CD8-positive, alpha-beta memory T cell (primary cell): ENCODE measurements around the gene ZNF407. TPM values are rescaled to one million over a fixed set of nuclear protein-coding genes. Genes with fewer than 3 reads are reported as not detected.

Source experiments
- CTCF ChIA-PET: fragments of 350-600 bp; sonication (Branson Sonifier 250); formaldehyde crosslinking; loops from one replicate; lab custom pipeline; 2021; ENCODE audit warnings: antibody characterized with exemption; lab: Charles Lee
- POLR2A ChIA-PET: fragments of 350-600 bp; sonication (Branson Sonifier 250); formaldehyde crosslinking; loops from one replicate; lab custom pipeline; 2021; ENCODE audit warnings: antibody characterized with exemption; lab: Charles Lee
- DNase-seq, 5 donors: peaks; one replicate each; pipeline versions ENCODE4 v3.0.0 to v3.0.0-alpha.2; 2020 to 2022; ENCODE audit warnings: mixed read lengths in 1 of 5
- H3K27ac ChIP-seq: one replicate; pipeline ENCODE4 v1.7.0; 2013; ENCODE audit warnings: low read depth, mild to moderate bottlenecking, low read length, moderate library complexity
- H3K27me3 ChIP-seq: 2 replicates; pipeline ENCODE4 v1.7.0; 2013; ENCODE audit warnings: low read length, mild to moderate bottlenecking; ENCODE audit not compliant: insufficient read depth, poor library complexity, severe bottlenecking
- H3K36me3 ChIP-seq: 2 replicates; pipeline ENCODE4 v1.7.0; 2013; ENCODE audit warnings: mild to moderate bottlenecking, low read length, moderate library complexity; ENCODE audit not compliant: insufficient read depth
- H3K4me1 ChIP-seq: 2 replicates; pipeline ENCODE4 v1.7.0; 2013; ENCODE audit warnings: mild to moderate bottlenecking, low read length, moderate library complexity; ENCODE audit not compliant: insufficient read depth
- H3K4me3 ChIP-seq: 2 replicates; pipeline ENCODE4 v1.7.0; 2013; ENCODE audit warnings: mild to moderate bottlenecking, low read length
- H3K9me3 ChIP-seq: 2 replicates; pipeline ENCODE4 v1.7.0; 2013; ENCODE audit warnings: mild to moderate bottlenecking, low read length
- H3K27ac Mint-ChIP-seq, 8 donors: one replicate each; pipeline ENCODE4 v1.8.0; 2020 to 2021; ENCODE audit warnings: mixed read lengths in 8 of 8, mild to moderate bottlenecking in 6 of 8, inconsistent platforms in 3 of 8, moderate library complexity in 3 of 8
- H3K27me3 Mint-ChIP-seq, 2 donors: one replicate each; pipeline ENCODE4 v1.8.0; 2020 to 2021; ENCODE audit warnings: mixed read lengths in 2 of 2, mild to moderate bottlenecking in 1 of 2, moderate library complexity in 1 of 2
- H3K36me3 Mint-ChIP-seq, 3 donors: one replicate each; pipeline ENCODE4 v1.8.0; 2020 to 2021; ENCODE audit warnings: mixed read lengths in 3 of 3, inconsistent platforms in 1 of 3, mild to moderate bottlenecking in 1 of 3
- H3K4me1 Mint-ChIP-seq, 3 donors: one replicate each; pipeline ENCODE4 v1.8.0; 2020 to 2021; ENCODE audit warnings: mixed read lengths in 3 of 3, inconsistent platforms in 1 of 3, mild to moderate bottlenecking in 1 of 3
- H3K4me3 Mint-ChIP-seq, 7 donors: one replicate each; pipeline ENCODE4 v1.8.0; 2020 to 2021; ENCODE audit warnings: mixed read lengths in 7 of 7, mild to moderate bottlenecking in 6 of 7, moderate library complexity in 4 of 7, inconsistent platforms in 2 of 7
- H3K9me3 Mint-ChIP-seq, 5 donors: one replicate each; pipeline ENCODE4 v1.8.0; 2020 to 2022; ENCODE audit warnings: mixed read lengths in 5 of 5, mild to moderate bottlenecking in 3 of 5, moderate library complexity in 2 of 5, inconsistent platforms in 1 of 5
- polyA plus RNA-seq: library from polyadenylated mRNA; unstranded; fragments of 300-500 nt; fragmentation: Illumina TruSeq; gene quantifications from one replicate; pipeline ENCODE4 v1.2.3, GENCODE V29; 2021
- total RNA-seq, 2 experiments: library from RNA; stranded (reverse); gene quantifications; one replicate each; pipeline ENCODE4 v1.2.3, GENCODE V29; 2021

The ZNF407 gene
- total and polyA plus RNA-seq, 3 experiments from 2014 or later: 4.1 to 15.5 (median 14.9) TPM

DNA sequence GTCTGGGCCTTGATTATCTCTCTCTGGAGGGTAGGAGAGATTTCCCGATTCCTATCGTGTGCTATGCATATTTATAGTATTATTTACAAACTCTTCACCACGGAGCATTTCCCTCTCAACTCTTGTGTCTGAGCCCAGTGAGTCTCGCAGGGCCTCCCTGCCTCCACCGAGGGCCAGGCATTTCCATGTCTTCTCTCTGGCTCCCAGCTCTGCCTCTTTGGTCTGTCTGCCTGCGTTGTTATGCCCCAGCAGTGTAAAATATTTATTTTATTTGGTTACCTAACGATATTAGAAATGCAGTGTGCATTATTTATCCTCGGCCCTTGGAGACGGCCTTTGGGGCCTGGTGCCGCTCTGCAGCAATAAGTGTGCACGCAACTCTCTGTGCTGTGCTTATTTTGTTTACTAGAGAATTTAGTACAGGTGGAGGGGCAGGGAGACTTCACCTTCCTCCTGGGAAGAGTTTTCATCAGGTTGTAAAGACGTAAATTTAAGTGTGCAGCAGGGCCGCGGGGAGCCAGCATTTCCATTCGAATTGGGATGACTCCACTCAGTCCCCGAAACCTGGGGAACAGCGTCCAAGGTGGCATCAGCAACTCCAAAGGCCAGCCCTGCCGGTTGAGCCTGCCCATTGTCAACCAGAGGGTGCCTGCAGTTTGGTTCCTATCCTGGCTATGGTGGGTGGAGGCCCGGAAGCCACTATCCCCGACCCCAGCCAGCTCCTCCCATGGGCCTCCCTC, 511.1 kb downstream of the ZNF407 start:
- Mint-ChIP-seq H3K4me1 (no peaks in the 10 kb centered on the region), H3K27me3 (peaks cover 2 to 6% of the 10 kb centered on the region in 2 donors), H3K36me3 (no peaks in the 10 kb centered on the region), H3K4me3 (no peak overlapping the region), H3K27ac (no peak overlapping the region), H3K9me3 (no peaks in the 10 kb centered on the region)
- Histone ChIP-seq H3K36me3 (no peaks in the 10 kb centered on the region), H3K27ac (no peak overlapping the region), H3K9me3 (no peaks in the 10 kb centered on the region), H3K4me3 (no peak overlapping the region), H3K4me1 (no peaks in the 10 kb centered on the region), H3K27me3 (no peaks in the 10 kb centered on the region)
- CTCF ChIA-PET: no interaction called here
- DNase-seq: no peak
- POLR2A ChIA-PET: no interaction called here

DNA sequence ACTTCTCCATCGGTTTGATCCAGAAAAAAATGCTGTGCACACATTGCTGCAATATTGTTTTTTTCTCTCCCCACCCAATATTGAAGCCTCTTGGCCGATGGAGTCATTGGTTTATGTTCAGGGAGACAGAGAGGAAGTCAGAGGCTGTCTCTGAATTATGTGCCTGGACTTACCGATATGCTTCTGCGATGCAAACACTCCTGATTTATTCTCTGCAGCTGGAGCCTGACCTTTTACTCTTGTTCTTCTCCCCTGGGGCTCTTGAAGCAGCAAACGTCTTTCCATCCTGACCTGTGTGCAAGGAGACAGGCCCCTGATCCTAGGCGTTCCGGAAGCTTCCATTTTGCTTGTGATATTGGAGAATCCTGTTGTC, 511.6 kb downstream of the ZNF407 start:
- H3K4me3 Mint-ChIP-seq: no peak overlapping the region

DNA sequence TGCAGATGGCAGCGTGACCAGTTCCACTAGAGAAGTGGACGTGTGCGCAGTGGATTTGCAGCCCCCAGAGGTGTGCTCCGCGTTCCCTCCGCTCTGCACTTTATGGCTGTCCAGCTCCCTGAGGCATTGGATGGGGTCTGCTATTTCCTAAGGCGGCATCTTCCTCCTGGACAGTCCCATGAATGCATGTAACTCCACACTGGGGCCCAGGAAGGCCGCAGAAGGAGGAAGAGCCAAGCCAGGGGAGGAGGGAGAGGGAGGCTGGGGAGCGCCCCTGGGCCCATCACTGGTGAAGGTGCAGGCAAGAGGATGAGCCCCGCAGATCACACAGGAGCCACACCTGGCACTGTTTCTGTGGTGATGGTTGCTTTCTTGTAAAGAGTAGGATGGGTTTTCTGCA, 512.1 kb downstream of the ZNF407 start:
- Histone ChIP-seq H3K27me3 (no peaks in the 10 kb centered on the region), H3K36me3 (no peaks in the 10 kb centered on the region), H3K9me3 (no peaks in the 10 kb centered on the region), H3K27ac (no peak overlapping the region), H3K4me1 (no peaks in the 10 kb centered on the region), H3K4me3 (no peak overlapping the region)
- POLR2A ChIA-PET: no interaction called here
- CTCF ChIA-PET: no interaction called here
- Mint-ChIP-seq H3K4me3 (no peak overlapping the region), H3K36me3 (no peaks in the 10 kb centered on the region), H3K9me3 (no peaks in the 10 kb centered on the region), H3K4me1 (no peaks in the 10 kb centered on the region), H3K27ac (no peak overlapping the region), H3K27me3 (peaks cover 2 to 10% of the 10 kb centered on the region in 2 donors)
- no peak for DNase-seq

More for the DNA sequence above, 511.6 kb downstream of the ZNF407 start:
- Histone ChIP-seq H3K4me1 (no peaks in the 10 kb centered on the region), H3K27ac (no peak overlapping the region), H3K36me3 (no peaks in the 10 kb centered on the region), H3K27me3 (no peaks in the 10 kb centered on the region), H3K9me3 (no peaks in the 10 kb centered on the region), H3K4me3 (no peak overlapping the region)
- ChIA-PET POLR2A (no interaction called here), CTCF (no interaction called here)
- Mint-ChIP-seq H3K36me3 (no peaks in the 10 kb centered on the region), H3K4me1 (no peaks in the 10 kb centered on the region), H3K27ac (no peak overlapping the region), H3K27me3 (peaks cover 2 to 8% of the 10 kb centered on the region in 2 donors), H3K9me3 (no peaks in the 10 kb centered on the region)
- DNase-seq: no peak

DNA sequence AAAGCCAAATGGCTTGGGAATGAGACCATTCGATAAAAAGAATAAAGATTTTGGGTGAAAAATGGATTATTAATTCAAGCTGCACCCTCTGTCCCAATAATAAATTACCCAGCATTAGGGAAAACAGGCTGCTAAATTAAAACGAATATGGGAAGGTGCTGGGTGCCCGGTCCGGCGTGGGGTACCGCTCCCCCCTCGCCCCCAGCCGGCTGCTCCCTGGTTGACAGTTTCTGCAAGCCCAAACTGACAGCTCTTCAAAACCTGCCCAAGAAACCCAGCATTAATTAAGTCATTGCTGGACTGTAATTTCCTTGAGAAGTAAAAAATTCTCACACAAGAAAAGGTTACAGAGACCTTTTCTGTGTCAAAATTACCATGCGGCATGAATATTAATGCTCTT, 512.6 kb downstream of the ZNF407 start:
- Histone ChIP-seq H3K27ac (no peak overlapping the region), H3K4me1 (no peaks in the 10 kb centered on the region), H3K4me3 (no peak overlapping the region), H3K36me3 (no peaks in the 10 kb centered on the region), H3K27me3 (no peaks in the 10 kb centered on the region), H3K9me3 (no peaks in the 10 kb centered on the region)
- no peaks in the 10 kb centered on the region for H3K9me3 Mint-ChIP-seq
- H3K36me3 Mint-ChIP-seq: no peaks in the 10 kb centered on the region
- H3K4me3 Mint-ChIP-seq: no peak overlapping the region
- H3K27ac Mint-ChIP-seq: no peak overlapping the region
- POLR2A ChIA-PET: no interaction called here
- H3K4me1 Mint-ChIP-seq: peaks cover 0 to 2% (median 0%) of the 10 kb centered on the region in 3 donors
- H3K27me3 Mint-ChIP-seq: peaks cover under 1 to 13% of the 10 kb centered on the region in 2 donors
- CTCF ChIA-PET: no interaction called here
- DNase-seq: no peak

DNA sequence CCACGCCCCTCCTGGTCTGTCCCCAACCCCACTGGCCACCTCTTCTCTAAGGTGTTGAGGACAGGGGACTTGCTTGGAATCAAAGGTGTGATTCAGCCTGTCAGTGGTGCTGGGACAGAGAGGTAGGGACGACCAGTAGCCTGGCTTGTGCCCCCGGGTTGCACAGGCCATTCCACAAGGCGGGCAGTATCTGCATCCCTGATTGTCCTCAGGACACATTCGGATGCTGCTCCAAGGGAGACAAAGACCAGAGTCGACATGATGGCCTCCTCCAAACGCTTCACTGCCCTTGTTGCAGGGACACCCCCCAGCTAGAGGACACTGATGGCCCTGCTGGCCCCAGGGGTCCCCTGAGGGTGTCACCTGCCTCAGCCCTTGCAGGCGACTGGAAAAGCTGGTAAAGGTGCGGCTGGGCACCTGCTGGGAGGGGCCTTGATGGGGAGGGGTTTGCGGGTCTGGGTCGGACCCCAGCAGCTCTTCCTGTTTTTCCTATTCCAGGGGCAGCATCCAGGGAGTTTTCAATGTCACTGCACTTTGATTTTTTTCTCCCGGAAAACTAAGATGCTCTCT, 513.3 kb downstream of the ZNF407 start:
- Mint-ChIP-seq H3K9me3 (no peaks in the 10 kb centered on the region), H3K27me3 (peaks cover 3 to 19% of the 10 kb centered on the region in 2 donors), H3K27ac (no peak overlapping the region), H3K4me1 (peaks cover 0 to 2% (median 0%) of the 10 kb centered on the region in 3 donors), H3K4me3 (no peak overlapping the region), H3K36me3 (no peaks in the 10 kb centered on the region)
- Histone ChIP-seq H3K4me3 (no peak overlapping the region), H3K4me1 (no peaks in the 10 kb centered on the region), H3K9me3 (no peaks in the 10 kb centered on the region), H3K27ac (no peak overlapping the region), H3K36me3 (no peaks in the 10 kb centered on the region), H3K27me3 (no peaks in the 10 kb centered on the region)
- DNase-seq: no peak
- CTCF ChIA-PET: no interaction called here
- POLR2A ChIA-PET: no interaction called here

DNA sequence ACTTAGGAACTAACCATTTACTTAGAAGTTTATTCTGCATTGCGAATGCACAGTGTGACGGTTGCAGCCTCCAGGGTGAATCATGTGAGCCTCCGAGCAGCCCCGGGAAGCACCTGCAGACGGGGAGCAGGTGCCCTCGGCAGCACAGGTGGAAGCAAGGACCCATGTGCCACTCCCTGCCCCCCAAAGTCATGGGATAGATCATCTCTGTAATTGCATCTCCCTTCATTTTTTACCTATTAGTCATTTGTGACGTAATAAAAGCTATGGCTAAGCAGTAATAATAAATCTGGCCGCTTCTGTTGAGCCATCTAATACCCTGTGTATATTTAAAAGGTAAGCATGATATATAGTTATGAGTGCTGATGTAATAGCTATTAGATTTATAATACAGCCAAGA, 514.1 kb downstream of the ZNF407 start:
- Histone ChIP-seq H3K4me3 (no peak overlapping the region), H3K27me3 (no peaks in the 10 kb centered on the region), H3K4me1 (no peaks in the 10 kb centered on the region), H3K27ac (no peak overlapping the region), H3K9me3 (no peaks in the 10 kb centered on the region), H3K36me3 (no peaks in the 10 kb centered on the region)
- Mint-ChIP-seq H3K4me1 (peaks cover 0 to 2% (median 0%) of the 10 kb centered on the region in 3 donors), H3K36me3 (no peaks in the 10 kb centered on the region), H3K9me3 (no peaks in the 10 kb centered on the region), H3K4me3 (no peak overlapping the region), H3K27ac (no peak overlapping the region), H3K27me3 (peaks cover 3 to 19% of the 10 kb centered on the region in 2 donors)
- POLR2A ChIA-PET: no interaction called here
- CTCF ChIA-PET: no interaction called here
- DNase-seq: no peak

DNA sequence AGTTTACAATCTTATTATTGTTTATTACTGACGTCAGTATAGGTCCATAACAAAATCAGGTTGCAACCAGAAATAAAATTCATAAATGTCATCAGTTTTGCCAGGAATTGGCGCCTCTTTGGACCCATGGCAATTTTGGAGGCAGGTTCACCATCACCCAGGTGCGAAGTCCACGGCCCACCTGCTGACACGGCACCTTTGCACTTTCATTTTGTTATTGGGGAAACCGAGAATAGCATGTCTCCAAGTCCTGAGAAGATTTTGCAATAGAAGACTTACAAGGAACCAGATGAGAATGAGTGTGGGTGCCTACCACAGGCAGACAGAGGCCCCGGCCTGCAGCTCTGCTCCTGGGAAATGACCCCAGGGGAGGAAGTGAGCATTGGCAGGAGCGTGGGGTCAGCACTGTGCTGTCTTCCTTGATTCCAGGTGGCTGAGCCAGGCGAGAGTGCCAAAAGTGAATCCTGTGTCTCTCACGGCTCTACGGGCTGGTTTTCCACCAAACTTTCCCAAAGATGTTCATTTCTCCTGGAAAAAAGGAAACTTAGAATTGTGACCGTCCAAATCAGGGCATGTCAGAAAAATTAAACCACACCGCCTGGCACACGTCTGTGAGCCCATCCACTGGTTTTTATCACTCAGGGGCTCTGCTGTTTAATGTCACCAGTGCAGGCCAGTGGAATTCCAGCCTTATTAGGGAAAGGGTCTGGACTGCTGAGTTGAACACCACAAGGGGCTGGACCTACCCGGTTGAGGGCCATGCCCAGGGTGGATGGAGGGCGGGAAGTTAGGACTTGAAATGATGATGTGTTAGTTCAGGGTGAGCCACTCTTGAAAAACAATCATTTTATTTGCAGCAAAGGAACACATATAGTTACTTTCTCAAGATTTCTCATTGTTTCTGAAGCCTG, 514.8 kb downstream of the ZNF407 start:
- no peaks in the 10 kb centered on the region for H3K36me3 ChIP-seq
- H3K27ac ChIP-seq: no peak overlapping the region
- POLR2A ChIA-PET: no interaction called here
- H3K4me1 Mint-ChIP-seq: peaks cover 0 to 2% (median 0%) of the 10 kb centered on the region in 3 donors
- no peaks in the 10 kb centered on the region for H3K4me1 ChIP-seq
- H3K4me3 Mint-ChIP-seq: no peak overlapping the region
- H3K27me3 Mint-ChIP-seq: peaks cover 3 to 23% of the 10 kb centered on the region in 2 donors
- H3K9me3 ChIP-seq: no peaks in the 10 kb centered on the region
- CTCF ChIA-PET: no interaction called here
- no peak for DNase-seq
- no peaks in the 10 kb centered on the region for H3K27me3 ChIP-seq
- no peaks in the 10 kb centered on the region for H3K36me3 Mint-ChIP-seq
- H3K9me3 Mint-ChIP-seq: no peaks in the 10 kb centered on the region
- H3K4me3 ChIP-seq: no peak overlapping the region
- H3K27ac Mint-ChIP-seq: no peak overlapping the region

DNA sequence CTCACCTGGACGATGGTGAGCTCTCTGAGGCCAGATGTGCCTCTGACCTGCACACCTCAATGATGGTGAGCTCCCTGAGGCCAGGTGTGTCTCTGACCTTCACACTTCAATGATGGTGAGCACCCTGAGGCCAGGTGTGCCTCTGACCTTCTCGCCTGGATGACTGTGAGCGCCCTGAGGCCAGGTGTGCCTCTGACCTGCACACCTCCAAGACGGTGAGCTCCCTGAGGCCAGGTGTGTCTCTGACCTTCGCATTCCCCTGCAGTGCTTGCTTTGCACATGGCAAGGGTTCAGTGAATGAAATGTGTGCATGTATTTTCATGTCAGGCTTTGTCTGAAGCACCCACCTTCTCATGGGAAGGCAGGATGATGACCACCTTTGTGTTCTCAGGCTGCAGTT, 515.8 kb downstream of the ZNF407 start:
- no peaks in the 10 kb centered on the region for H3K4me1 ChIP-seq
- POLR2A ChIA-PET: no interaction called here
- no peaks in the 10 kb centered on the region for H3K36me3 Mint-ChIP-seq
- H3K27ac Mint-ChIP-seq: no peak overlapping the region
- no peak for DNase-seq
- H3K36me3 ChIP-seq: no peaks in the 10 kb centered on the region
- peaks cover 3 to 22% of the 10 kb centered on the region in 2 donors for H3K27me3 Mint-ChIP-seq
- CTCF ChIA-PET: no interaction called here
- no peaks in the 10 kb centered on the region for H3K27me3 ChIP-seq
- peaks cover 0 to 2% (median 0%) of the 10 kb centered on the region in 3 donors for H3K4me1 Mint-ChIP-seq
- no peaks in the 10 kb centered on the region for H3K9me3 Mint-ChIP-seq
- no peak overlapping the region for H3K4me3 Mint-ChIP-seq
- no peak overlapping the region for H3K4me3 ChIP-seq
- no peak overlapping the region for H3K27ac ChIP-seq
- no peaks in the 10 kb centered on the region for H3K9me3 ChIP-seq
